Testis (tissue), 2 donors: ENCODE results near the gene COL4A3.

ENCODE experiments used
- POLR2A ChIP-seq: fragments of 450-650 bp; IDR thresholded peaks from one replicate; pipeline ENCODE4 v1.6.1; 2017; ENCODE audit warnings: antibody characterized with exemption, mild to moderate bottlenecking, moderate library complexity
- TF ChIP-seq, protein P1 (sequence below), 3 experiments: fragments of 450-650 bp in 2 of 3; fragments of 200-600 bp in 1 of 3; sonication (generic) in 1 of 3; IDR thresholded peaks; one replicate each; pipeline ENCODE4 v1.5.1; 2016 to 2019; ENCODE audit warnings: antibody characterized with exemption in 3 of 3, mild to moderate bottlenecking in 2 of 3, moderate library complexity in 1 of 3

DNA sequence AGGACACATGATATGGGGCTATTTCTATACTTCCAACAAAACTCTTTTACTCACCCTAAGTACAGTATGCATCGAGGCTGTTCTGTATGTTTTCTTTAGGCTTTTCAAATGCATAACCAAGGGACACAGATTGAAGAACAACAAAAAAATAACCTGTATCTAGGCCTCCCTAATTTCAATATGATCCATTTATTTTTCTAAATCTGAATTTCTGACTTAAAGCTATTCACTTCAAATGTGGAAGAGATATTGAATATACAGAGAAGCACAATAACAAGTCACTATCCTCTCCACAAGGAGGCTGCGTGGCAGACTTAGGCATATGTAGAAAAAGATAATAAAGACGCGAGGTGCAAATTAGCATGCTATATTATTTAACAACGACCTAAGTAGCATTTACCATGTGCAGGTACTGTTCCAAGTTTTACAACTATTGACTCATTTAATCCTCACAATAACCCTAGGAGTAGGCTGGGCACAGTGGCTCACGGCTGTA lies 121.4 kb downstream of the COL4A3 start:
- TF ChIP-seq, protein P1, sequence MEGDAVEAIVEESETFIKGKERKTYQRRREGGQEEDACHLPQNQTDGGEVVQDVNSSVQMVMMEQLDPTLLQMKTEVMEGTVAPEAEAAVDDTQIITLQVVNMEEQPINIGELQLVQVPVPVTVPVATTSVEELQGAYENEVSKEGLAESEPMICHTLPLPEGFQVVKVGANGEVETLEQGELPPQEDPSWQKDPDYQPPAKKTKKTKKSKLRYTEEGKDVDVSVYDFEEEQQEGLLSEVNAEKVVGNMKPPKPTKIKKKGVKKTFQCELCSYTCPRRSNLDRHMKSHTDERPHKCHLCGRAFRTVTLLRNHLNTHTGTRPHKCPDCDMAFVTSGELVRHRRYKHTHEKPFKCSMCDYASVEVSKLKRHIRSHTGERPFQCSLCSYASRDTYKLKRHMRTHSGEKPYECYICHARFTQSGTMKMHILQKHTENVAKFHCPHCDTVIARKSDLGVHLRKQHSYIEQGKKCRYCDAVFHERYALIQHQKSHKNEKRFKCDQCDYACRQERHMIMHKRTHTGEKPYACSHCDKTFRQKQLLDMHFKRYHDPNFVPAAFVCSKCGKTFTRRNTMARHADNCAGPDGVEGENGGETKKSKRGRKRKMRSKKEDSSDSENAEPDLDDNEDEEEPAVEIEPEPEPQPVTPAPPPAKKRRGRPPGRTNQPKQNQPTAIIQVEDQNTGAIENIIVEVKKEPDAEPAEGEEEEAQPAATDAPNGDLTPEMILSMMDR (IDR thresholded peaks at IDR 0.05): no peak
- no peak for TF ChIP-seq POLR2A
